H9 (cell line): Measurements from ENCODE around the gene LIMA1. TPM values are rescaled to one million over a fixed set of nuclear protein-coding genes. Genes with fewer than 3 reads are reported as not detected.
"Not testable (repeated sequence)": the region's sequence is repeated elsewhere in the genome, so short reads cannot be mapped to it uniquely, and the experiment has no call there.

ENCODE experiments used
- DNase-seq: peaks from one replicate; pipeline ENCODE4 v3.0.0-alpha.2; 2017
- H2AFZ ChIP-seq: one replicate; pipeline ENCODE4 v1.6.1; 2013; ENCODE audit warnings: mild to moderate bottlenecking, low read length, control low read depth, moderate library complexity
- H2AK5ac ChIP-seq: 2 replicates; pipeline ENCODE4 v1.6.1; 2013; ENCODE audit warnings: low read length, control low read depth, mixed read lengths; ENCODE audit not compliant: insufficient read length
- H2BK120ac ChIP-seq: one replicate; pipeline ENCODE4 v1.6.1; 2013; ENCODE audit warnings: low read depth, mild to moderate bottlenecking, low read length, control low read depth, inconsistent platforms; ENCODE audit not compliant: poor library complexity, severe bottlenecking
- H2BK12ac ChIP-seq: 2 replicates; pipeline ENCODE4 v1.6.1; 2013; ENCODE audit warnings: low read length, control low read depth, mixed read lengths, low read depth; ENCODE audit not compliant: insufficient read length
- H2BK15ac ChIP-seq: 2 replicates; pipeline ENCODE4 v1.6.1; 2013; ENCODE audit warnings: low read depth, low read length, control low read depth
- H2BK20ac ChIP-seq: one replicate; pipeline ENCODE4 v1.6.1; 2013; ENCODE audit warnings: low read depth, mild to moderate bottlenecking, low read length, control low read depth, inconsistent platforms; ENCODE audit not compliant: poor library complexity, severe bottlenecking
- H2BK5ac ChIP-seq: 2 replicates; pipeline ENCODE4 v1.6.1; 2013; ENCODE audit warnings: low read length, control low read depth, mixed read lengths; ENCODE audit not compliant: insufficient read length
- H3K14ac ChIP-seq: 2 replicates; pipeline ENCODE4 v1.6.1; 2013; ENCODE audit warnings: low read length, control low read depth; ENCODE audit not compliant: insufficient read depth
- H3K18ac ChIP-seq: 2 replicates; pipeline ENCODE4 v1.6.1; 2013; ENCODE audit warnings: low read depth, mild to moderate bottlenecking, mixed read lengths, low read length, control low read depth; ENCODE audit not compliant: insufficient read length
- H3K23ac ChIP-seq: 2 replicates; pipeline ENCODE4 v1.6.1; 2013; ENCODE audit warnings: low read length, control low read depth, mixed read lengths, low read depth; ENCODE audit not compliant: insufficient read length
- H3K23me2 ChIP-seq: 2 replicates; pipeline ENCODE4 v1.6.1; 2013; ENCODE audit warnings: low read depth, mild to moderate bottlenecking, mixed read lengths, low read length, control low read depth; ENCODE audit not compliant: insufficient read length, poor library complexity, severe bottlenecking
- H3K27ac ChIP-seq: 2 replicates; pipeline ENCODE4 v1.5.1; 2013; ENCODE audit warnings: low read length, control low read depth, mixed read lengths, low read depth; ENCODE audit not compliant: insufficient read length
- H3K27me3 ChIP-seq: 2 replicates; pipeline ENCODE4 v1.6.1; 2013; ENCODE audit warnings: low read length, control low read depth, inconsistent platforms; ENCODE audit not compliant: insufficient read depth
- H3K4ac ChIP-seq: 2 replicates; pipeline ENCODE4 v1.6.1; 2013; ENCODE audit warnings: low read depth, mild to moderate bottlenecking, control low read depth, inconsistent platforms, low read length, moderate library complexity
- H3K4me1 ChIP-seq: 2 replicates; pipeline ENCODE4 v1.6.1; 2013; ENCODE audit warnings: low read length, control low read depth, inconsistent platforms; ENCODE audit not compliant: insufficient read depth
- H3K4me2 ChIP-seq: 2 replicates; pipeline ENCODE4 v1.6.1; 2013; ENCODE audit warnings: low read length, control low read depth, mixed read lengths; ENCODE audit not compliant: insufficient read length, insufficient read depth
- H3K56ac ChIP-seq: 2 replicates; pipeline ENCODE4 v1.6.1; 2013; ENCODE audit warnings: low read depth, mild to moderate bottlenecking, mixed read lengths, low read length, control low read depth; ENCODE audit not compliant: insufficient read length
- H3K79me1 ChIP-seq: 2 replicates; pipeline ENCODE4 v1.6.1; 2013; ENCODE audit warnings: low read depth, mild to moderate bottlenecking, moderate library complexity, low read length, control low read depth, inconsistent platforms; ENCODE audit not compliant: insufficient read depth, poor library complexity, severe bottlenecking
- H3K79me2 ChIP-seq: 2 replicates; pipeline ENCODE4 v1.6.1; 2013; ENCODE audit warnings: low read length, control low read depth, inconsistent platforms; ENCODE audit not compliant: insufficient read depth
- H3K9ac ChIP-seq: 2 replicates; pipeline ENCODE4 v1.6.1; 2013; ENCODE audit warnings: low read length, control low read depth, mixed read lengths; ENCODE audit not compliant: insufficient read length; ENCODE audit errors: extremely low read depth
- H3K9me3 ChIP-seq: one replicate; pipeline ENCODE4 v1.6.1; 2013; ENCODE audit warnings: low read depth, low read length, inconsistent platforms; ENCODE audit not compliant: control insufficient read depth
- H3T11ph ChIP-seq: one replicate; pipeline ENCODE4 v1.6.1; 2013; ENCODE audit warnings: mild to moderate bottlenecking, low read length, control low read depth, inconsistent platforms
- H4K20me1 ChIP-seq: one replicate; pipeline ENCODE4 v1.6.1; 2013; ENCODE audit not compliant: control insufficient read depth, insufficient read length, insufficient read depth
- H4K5ac ChIP-seq: 2 replicates; pipeline ENCODE4 v1.6.1; 2013; ENCODE audit warnings: low read depth, mild to moderate bottlenecking, mixed read lengths, low read length, control low read depth; ENCODE audit not compliant: insufficient read length
- H4K8ac ChIP-seq: replicated peaks from 2 replicates; pipeline ENCODE4 v1.6.1; 2013; ENCODE audit warnings: low read length, control low read depth, mixed read lengths, low read depth; ENCODE audit not compliant: insufficient read length
- H4K91ac ChIP-seq: 2 replicates; pipeline ENCODE4 v1.6.1; 2013; ENCODE audit warnings: low read depth, mild to moderate bottlenecking, moderate library complexity, mixed read lengths, low read length, control low read depth; ENCODE audit not compliant: insufficient read length
- H3K27ac Mint-ChIP-seq, 3 experiments: 2 replicates in 2 of 3; 3 replicates in 1 of 3; pipeline ENCODE4 v1.8.0; 2020 to 2021; ENCODE audit warnings: mixed read lengths in 3 of 3, mild to moderate bottlenecking in 1 of 3, moderate library complexity in 1 of 3
- H3K27me3 Mint-ChIP-seq: 2 replicates; pipeline ENCODE4 v1.8.0; 2021; ENCODE audit warnings: low read depth, mild to moderate bottlenecking, moderate library complexity, mixed read lengths
- H3K36me3 Mint-ChIP-seq, 3 experiments: 2 replicates in 2 of 3; 3 replicates in 1 of 3; pipeline ENCODE4 v1.8.0; 2020 to 2021; ENCODE audit warnings: low read depth in 3 of 3, mixed read lengths in 3 of 3; ENCODE audit not compliant: insufficient read depth in 1 of 3
- H3K4me1 Mint-ChIP-seq, 2 experiments: 2 replicates each; pipeline ENCODE4 v1.8.0; 2020; ENCODE audit warnings: mixed read lengths in 2 of 2
- H3K4me3 Mint-ChIP-seq, 2 experiments: 2 replicates in 1 of 2; 3 replicates in 1 of 2; pipeline ENCODE4 v1.8.0; 2020 to 2021; ENCODE audit warnings: mild to moderate bottlenecking in 2 of 2, mixed read lengths in 2 of 2, moderate library complexity in 1 of 2
- H3K9me3 Mint-ChIP-seq, 2 experiments: 2 replicates in 1 of 2; 3 replicates in 1 of 2; pipeline ENCODE4 v1.8.0; 2020; ENCODE audit warnings: mild to moderate bottlenecking in 2 of 2, mixed read lengths in 2 of 2, moderate library complexity in 1 of 2
- CTCF ChIP-seq: fragments of 200-600 bp; sonication (generic); conservative IDR thresholded peaks from 3 replicates; pipeline ENCODE4 v1.8.0; 2021; ENCODE audit warnings: antibody characterized with exemption, mild to moderate bottlenecking
- WGBS: extraction: QIAGEN DNeasy Blood & Tissue Kit; methylation state at CpG from one replicate; pipeline ENCODE4 v1.1.7; 2013; ENCODE audit warnings: missing lambda C conversion rate, low lambda C conversion rate, mixed read lengths; ENCODE audit not compliant: insufficient read length; ENCODE audit errors: extremely low coverage; 5-methylcytosine and 5-hydroxymethylcytosine counted together
- total RNA-seq: library from RNA; stranded (reverse); gene quantifications from 2 replicates; pipeline ENCODE4 v1.2.1, GENCODE V29; 2021

Gene LIMA1
- total RNA-seq, 1 experiment from 2014 or later, result 40.8 TPM

GRCh38 chr12:50331745-50332144, 48.4 kb upstream of the LIMA1 start:
- no peak overlapping the region for H4K91ac ChIP-seq
- no peaks in the 10 kb centered on the region for H3K79me2 ChIP-seq
- H2BK120ac ChIP-seq, result no peak overlapping the region
- no peak overlapping the region for H4K8ac ChIP-seq
- no peaks in the 10 kb centered on the region for H3K36me3 Mint-ChIP-seq
- H3T11ph ChIP-seq, result no peak overlapping the region
- no peaks in the 10 kb centered on the region for H3K27me3 Mint-ChIP-seq
- H2BK5ac ChIP-seq, result no peak overlapping the region
- no peak overlapping the region for H3K56ac ChIP-seq
- peak overlapping the region in 1 of 3 experiments; percentile 60; a peak in 1 of 7 replicates for H3K27ac Mint-ChIP-seq
- no peak overlapping the region for H2BK12ac ChIP-seq
- no peak overlapping the region for H3K9ac ChIP-seq
- no CpG with 5 or more reads among the region's 1 CpG for WGBS
- no peak overlapping the region for H2AK5ac ChIP-seq
- no peak overlapping the region for H3K18ac ChIP-seq
- H3K23ac ChIP-seq, result no peak overlapping the region
- H3K14ac ChIP-seq, result no peak overlapping the region
- H3K23me2 ChIP-seq, result no peaks in the 10 kb centered on the region
- no peak overlapping the region for H3K27ac ChIP-seq
- no peak overlapping the region for H2BK15ac ChIP-seq
- no peak overlapping the region for H2BK20ac ChIP-seq
- no peaks in the 10 kb centered on the region for H4K20me1 ChIP-seq
- DNase-seq, result no peak
- TF ChIP-seq CTCF, result no peak
- H2AFZ ChIP-seq, result no peak overlapping the region
- no peaks in the 10 kb centered on the region for H3K9me3 ChIP-seq
- no peak overlapping the region for H3K4me2 ChIP-seq
- no peaks in the 10 kb centered on the region for H3K79me1 ChIP-seq
- H3K4ac ChIP-seq, result no peak overlapping the region
- peaks cover 4 to 6% of the 10 kb centered on the region in 2 experiments for H3K4me1 Mint-ChIP-seq
- no peaks in the 10 kb centered on the region for H3K27me3 ChIP-seq
- no peaks in the 10 kb centered on the region for H3K4me1 ChIP-seq
- H4K5ac ChIP-seq, result no peak overlapping the region
- H3K9me3 Mint-ChIP-seq, result no peaks in the 10 kb centered on the region
- H3K4me3 Mint-ChIP-seq, result no peak overlapping the region

- not testable (repeated sequence) for H3K27ac Mint-ChIP-seq, H2BK12ac ChIP-seq, H3K9me3 Mint-ChIP-seq, H2BK5ac ChIP-seq, H3K27me3 ChIP-seq, H3K79me1 ChIP-seq, H3K4ac ChIP-seq, H3K4me1 ChIP-seq, H3K18ac ChIP-seq, H4K8ac ChIP-seq, DNase-seq, H3K4me2 ChIP-seq, H3K23me2 ChIP-seq, H3K23ac ChIP-seq, H3K56ac ChIP-seq, H3K27me3 Mint-ChIP-seq, H3K4me1 Mint-ChIP-seq, H3K9ac ChIP-seq, H3T11ph ChIP-seq, H2AFZ ChIP-seq, H2BK120ac ChIP-seq, H4K20me1 ChIP-seq, H3K9me3 ChIP-seq, H3K4me3 Mint-ChIP-seq, H2AK5ac ChIP-seq, H3K79me2 ChIP-seq, H2BK20ac ChIP-seq, H3K14ac ChIP-seq, H3K27ac ChIP-seq, H4K5ac ChIP-seq, H3K36me3 Mint-ChIP-seq, H4K91ac ChIP-seq, H2BK15ac ChIP-seq
- WGBS, result no CpG with 5 or more reads among the region's 5 CpGs
Measured at GRCh38 chr12:50328664-50329063, 45.3 kb upstream of the LIMA1 start.
